Nephron progenitor cell (in vitro differentiated cells): ENCODE results near the gene GABRG3.
"Not testable (repeated sequence)": the region's sequence is repeated elsewhere in the genome, so short reads cannot be mapped to it uniquely, and the experiment has no call there.

Source experiments
- DNase-seq: peaks from one replicate; pipeline ENCODE4 v3.0.0; 2021
- H3K27ac Mint-ChIP-seq: 2 replicates; pipeline ENCODE4 v1.8.0; 2021; ENCODE audit warnings: mild to moderate bottlenecking, moderate library complexity, mixed read lengths
- H3K27me3 Mint-ChIP-seq: 2 replicates; pipeline ENCODE4 v1.8.0; 2021; ENCODE audit warnings: mild to moderate bottlenecking, low read depth, mixed read lengths; ENCODE audit not compliant: poor library complexity
- H3K36me3 Mint-ChIP-seq: 2 replicates; pipeline ENCODE4 v1.8.0; 2021; ENCODE audit warnings: low read depth, mixed read lengths
- H3K4me1 Mint-ChIP-seq: 2 replicates; pipeline ENCODE4 v1.8.0; 2021; ENCODE audit warnings: mixed read lengths
- H3K4me3 Mint-ChIP-seq: 2 replicates; pipeline ENCODE4 v1.8.0; 2021; ENCODE audit warnings: mild to moderate bottlenecking, moderate library complexity, mixed read lengths
- H3K9me3 Mint-ChIP-seq: 2 replicates; pipeline ENCODE4 v1.8.0; 2021; ENCODE audit warnings: mild to moderate bottlenecking, moderate library complexity, mixed read lengths
- TF ChIP-seq, protein P1 (sequence below): fragments of 200-600 bp; sonication (generic); IDR thresholded peaks from 2 replicates; pipeline ENCODE4 v1.5.0; 2021; ENCODE audit warnings: antibody characterized with exemption

The GABRG3 gene

DNA sequence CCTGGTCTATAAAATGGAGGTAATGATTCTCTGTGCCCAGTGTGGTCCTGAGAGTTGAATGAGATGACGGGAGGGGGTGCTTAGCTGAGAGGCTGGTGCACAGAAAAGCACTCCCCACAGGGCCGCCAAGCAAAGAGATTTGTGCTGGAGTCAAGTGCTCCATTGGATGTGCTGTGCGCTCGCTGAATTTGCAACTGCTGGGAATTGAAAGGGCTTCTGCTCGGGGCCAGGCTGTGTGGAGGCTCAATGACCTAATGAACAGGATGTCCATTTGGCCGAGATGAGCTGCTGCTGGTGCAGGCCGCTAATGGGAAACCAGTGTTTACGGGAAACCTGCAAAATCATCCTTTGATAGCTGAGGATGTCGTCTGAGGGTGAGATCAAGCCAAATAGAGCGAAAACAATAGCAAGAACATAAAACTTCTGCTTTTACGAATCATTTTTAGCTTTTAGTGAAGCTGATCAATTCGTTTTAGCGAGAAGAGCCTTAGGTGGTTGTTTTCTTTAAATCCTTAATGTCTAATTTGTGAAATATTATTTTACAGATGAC lies 211.7 kb downstream of the GABRG3 start:
- no peaks in the 10 kb centered on the region for H3K27me3 Mint-ChIP-seq
- H3K4me3 Mint-ChIP-seq: no peak overlapping the region
- no peak for DNase-seq
- H3K36me3 Mint-ChIP-seq: peaks cover 7% of the 10 kb centered on the region
- no peak overlapping the region for H3K27ac Mint-ChIP-seq
- TF ChIP-seq, protein P1, sequence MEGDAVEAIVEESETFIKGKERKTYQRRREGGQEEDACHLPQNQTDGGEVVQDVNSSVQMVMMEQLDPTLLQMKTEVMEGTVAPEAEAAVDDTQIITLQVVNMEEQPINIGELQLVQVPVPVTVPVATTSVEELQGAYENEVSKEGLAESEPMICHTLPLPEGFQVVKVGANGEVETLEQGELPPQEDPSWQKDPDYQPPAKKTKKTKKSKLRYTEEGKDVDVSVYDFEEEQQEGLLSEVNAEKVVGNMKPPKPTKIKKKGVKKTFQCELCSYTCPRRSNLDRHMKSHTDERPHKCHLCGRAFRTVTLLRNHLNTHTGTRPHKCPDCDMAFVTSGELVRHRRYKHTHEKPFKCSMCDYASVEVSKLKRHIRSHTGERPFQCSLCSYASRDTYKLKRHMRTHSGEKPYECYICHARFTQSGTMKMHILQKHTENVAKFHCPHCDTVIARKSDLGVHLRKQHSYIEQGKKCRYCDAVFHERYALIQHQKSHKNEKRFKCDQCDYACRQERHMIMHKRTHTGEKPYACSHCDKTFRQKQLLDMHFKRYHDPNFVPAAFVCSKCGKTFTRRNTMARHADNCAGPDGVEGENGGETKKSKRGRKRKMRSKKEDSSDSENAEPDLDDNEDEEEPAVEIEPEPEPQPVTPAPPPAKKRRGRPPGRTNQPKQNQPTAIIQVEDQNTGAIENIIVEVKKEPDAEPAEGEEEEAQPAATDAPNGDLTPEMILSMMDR: no peak
- H3K9me3 Mint-ChIP-seq: peaks cover 12% of the 10 kb centered on the region
- H3K4me1 Mint-ChIP-seq: peaks cover 5% of the 10 kb centered on the region

DNA sequence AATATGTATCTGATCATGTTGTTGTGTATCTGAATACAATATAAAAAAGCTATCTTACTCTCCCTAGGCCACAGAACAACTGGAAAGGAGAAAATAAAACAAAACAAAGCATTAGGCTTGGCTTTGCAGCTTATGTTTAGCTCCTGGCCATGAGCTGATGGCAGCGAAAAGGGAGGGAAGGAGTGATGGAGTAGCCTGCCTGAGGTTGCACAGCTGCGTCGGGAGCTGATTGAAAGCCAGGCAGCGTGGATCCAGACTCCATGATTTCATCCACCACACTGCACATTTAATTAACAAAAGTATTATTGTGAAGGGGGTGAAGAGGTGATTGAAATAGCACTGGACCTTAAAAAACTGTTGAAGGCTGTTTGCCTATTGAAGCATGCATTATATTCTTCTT lies 212.2 kb downstream of the GABRG3 start:
- Mint-ChIP-seq H3K36me3 (peaks cover 7% of the 10 kb centered on the region), H3K27me3 (no peaks in the 10 kb centered on the region), H3K9me3 (peaks cover 9% of the 10 kb centered on the region), H3K27ac (no peak overlapping the region), H3K4me1 (peaks cover 5% of the 10 kb centered on the region), H3K4me3 (no peak overlapping the region)
- DNase-seq: no peak
- TF ChIP-seq, protein P1: no peak

DNA sequence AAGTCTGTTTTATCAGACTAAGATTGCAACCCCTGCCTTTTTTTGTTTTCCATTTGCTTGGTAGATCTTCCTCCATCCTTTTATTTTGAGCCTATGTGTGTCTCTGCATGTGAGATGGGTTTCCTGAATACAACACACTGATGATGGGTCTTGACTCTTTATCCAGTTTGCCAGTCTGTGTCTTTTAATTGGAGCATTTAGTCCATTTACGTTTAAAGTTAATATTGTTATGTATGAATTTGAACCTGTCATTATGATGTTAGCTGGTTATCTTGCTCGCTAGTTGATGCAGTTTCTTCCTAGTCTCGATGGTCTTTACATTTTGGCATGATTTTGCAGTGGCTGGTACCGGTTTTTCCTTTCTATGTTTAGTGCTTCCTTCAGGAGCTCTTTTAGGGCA lies 220.5 kb downstream of the GABRG3 start:
- peaks cover 59% of the 10 kb centered on the region for H3K9me3 Mint-ChIP-seq
- not testable (repeated sequence) for DNase-seq, H3K4me3 Mint-ChIP-seq, H3K4me1 Mint-ChIP-seq, H3K27ac Mint-ChIP-seq, H3K27me3 Mint-ChIP-seq
- H3K36me3 Mint-ChIP-seq: peaks cover 11% of the 10 kb centered on the region

DNA sequence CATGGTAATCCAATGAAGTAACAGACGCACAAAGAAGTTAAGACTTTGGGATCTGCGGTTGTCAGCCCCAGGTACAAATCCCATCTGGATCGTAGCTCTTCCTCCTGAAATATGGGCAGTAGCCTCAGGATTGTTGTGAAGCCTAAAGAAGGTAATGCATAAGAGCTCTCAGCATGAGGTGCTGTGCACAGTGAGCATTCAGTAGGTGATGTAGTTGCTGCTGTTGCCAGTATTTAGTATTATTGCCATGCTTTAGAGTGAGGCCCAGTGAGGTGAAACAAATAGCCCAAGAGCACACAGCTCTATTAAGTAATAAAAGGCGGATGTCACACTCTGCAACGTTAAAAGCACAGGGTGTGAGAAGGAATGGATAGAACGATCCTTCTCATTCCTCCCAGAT lies 225.7 kb downstream of the GABRG3 start:
- peaks cover 34% of the 10 kb centered on the region for H3K9me3 Mint-ChIP-seq
- peaks cover 12% of the 10 kb centered on the region for H3K27me3 Mint-ChIP-seq
- TF ChIP-seq, protein P1: no peak
- H3K36me3 Mint-ChIP-seq: no peaks in the 10 kb centered on the region
- H3K4me3 Mint-ChIP-seq: no peak overlapping the region
- H3K27ac Mint-ChIP-seq: no peak overlapping the region
- H3K4me1 Mint-ChIP-seq: peaks cover 21% of the 10 kb centered on the region
- DNase-seq: no peak

DNA sequence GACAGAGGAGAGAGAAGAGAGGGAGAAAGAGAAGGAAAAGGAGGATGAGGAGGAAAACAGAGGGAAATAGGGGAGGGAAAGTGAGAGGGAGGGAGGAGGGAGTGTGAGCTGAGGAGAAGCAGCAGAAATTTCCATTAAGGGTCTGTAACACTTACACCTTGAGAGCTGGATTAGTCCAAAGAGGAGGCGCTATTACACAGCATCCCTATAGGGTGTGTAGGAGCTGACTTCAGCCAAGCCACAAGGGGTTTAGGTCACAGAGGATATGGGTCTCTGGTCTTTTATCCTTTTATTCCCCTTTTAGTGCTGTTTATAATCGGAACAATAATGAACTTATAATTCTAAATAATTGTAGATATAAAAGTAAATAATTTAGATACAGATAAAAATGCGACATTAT lies 230.4 kb downstream of the GABRG3 start:
- Mint-ChIP-seq H3K36me3 (no peaks in the 10 kb centered on the region), H3K27me3 (peaks cover 12% of the 10 kb centered on the region), H3K4me3 (no peak overlapping the region), H3K4me1 (peaks cover 16% of the 10 kb centered on the region), H3K27ac (no peak overlapping the region), H3K9me3 (peaks cover 7% of the 10 kb centered on the region)
- no peak for DNase-seq
- TF ChIP-seq, protein P1: no peak

DNA sequence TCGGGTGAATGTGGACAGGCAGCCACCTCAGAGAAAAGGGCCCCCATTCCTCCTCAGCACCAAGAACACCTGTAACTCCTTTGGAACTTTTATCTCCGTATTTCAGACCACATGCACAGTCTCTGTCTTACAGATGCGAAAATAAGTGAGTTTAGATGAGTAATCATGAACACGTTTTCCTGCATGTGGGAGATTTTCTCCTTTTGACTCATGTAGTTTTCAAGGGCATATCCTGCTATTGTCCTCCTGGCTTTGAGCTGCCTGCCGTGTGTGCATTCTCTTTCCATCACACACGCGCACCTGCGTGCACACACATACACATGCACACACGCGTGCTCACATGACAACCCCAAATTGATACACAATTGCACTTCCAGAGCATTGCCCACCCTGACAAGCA lies 239.2 kb downstream of the GABRG3 start:
- Mint-ChIP-seq H3K36me3 (no peaks in the 10 kb centered on the region), H3K9me3 (peaks cover 6% of the 10 kb centered on the region), H3K4me1 (no peaks in the 10 kb centered on the region), H3K27me3 (peaks cover 9% of the 10 kb centered on the region), H3K27ac (no peak overlapping the region), H3K4me3 (no peak overlapping the region)
- DNase-seq: no peak
- TF ChIP-seq, protein P1: no peak
